ENCODE data around the gene FAM13B.
A peak's percentile ranks its signal among the peaks of the same experiment; 100 is the strongest.

The FAM13B gene

GRCh38 chr5:138068742-138069600, 36.1 kb upstream of the FAM13B start:
- Mint-ChIP-seq H3K4me3 (no peak overlapping the region), H3K27me3 (ENCODE audit: low read depth, poor library complexity) (no peaks in the 10 kb centered on the region), H3K27ac (no peak overlapping the region), H3K9me3 (peaks cover 19% of the 10 kb centered on the region), H3K4me1 (peaks cover 6% of the 10 kb centered on the region), H3K36me3 (ENCODE audit: low read depth) (peaks cover 4% of the 10 kb centered on the region)
- peak; percentile 65 for DNase-seq
- TF ChIP-seq, protein P1, sequence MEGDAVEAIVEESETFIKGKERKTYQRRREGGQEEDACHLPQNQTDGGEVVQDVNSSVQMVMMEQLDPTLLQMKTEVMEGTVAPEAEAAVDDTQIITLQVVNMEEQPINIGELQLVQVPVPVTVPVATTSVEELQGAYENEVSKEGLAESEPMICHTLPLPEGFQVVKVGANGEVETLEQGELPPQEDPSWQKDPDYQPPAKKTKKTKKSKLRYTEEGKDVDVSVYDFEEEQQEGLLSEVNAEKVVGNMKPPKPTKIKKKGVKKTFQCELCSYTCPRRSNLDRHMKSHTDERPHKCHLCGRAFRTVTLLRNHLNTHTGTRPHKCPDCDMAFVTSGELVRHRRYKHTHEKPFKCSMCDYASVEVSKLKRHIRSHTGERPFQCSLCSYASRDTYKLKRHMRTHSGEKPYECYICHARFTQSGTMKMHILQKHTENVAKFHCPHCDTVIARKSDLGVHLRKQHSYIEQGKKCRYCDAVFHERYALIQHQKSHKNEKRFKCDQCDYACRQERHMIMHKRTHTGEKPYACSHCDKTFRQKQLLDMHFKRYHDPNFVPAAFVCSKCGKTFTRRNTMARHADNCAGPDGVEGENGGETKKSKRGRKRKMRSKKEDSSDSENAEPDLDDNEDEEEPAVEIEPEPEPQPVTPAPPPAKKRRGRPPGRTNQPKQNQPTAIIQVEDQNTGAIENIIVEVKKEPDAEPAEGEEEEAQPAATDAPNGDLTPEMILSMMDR (IDR thresholded peaks at IDR 0.05): peak; percentile 44

DNA sequence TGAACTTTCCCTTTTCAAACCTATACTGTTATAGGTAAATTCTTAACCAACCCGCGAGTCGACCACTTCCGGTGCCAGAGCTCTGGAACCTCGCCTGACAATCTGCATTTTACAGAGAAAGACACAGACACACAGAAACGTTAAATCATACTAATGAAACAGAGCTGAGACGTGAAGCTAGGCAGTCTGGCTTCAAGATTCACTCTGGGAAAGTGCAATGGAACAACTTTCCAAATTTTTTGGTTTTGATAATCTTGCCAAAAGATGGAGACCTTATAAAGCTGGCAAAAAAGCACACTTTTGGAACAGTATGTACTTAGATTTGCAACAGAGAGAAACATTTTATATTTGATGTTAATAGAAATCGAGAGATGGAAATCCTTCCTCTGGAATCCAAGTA, 35.1 kb upstream of the FAM13B start:
- H3K27ac Mint-ChIP-seq: no peak overlapping the region
- H3K36me3 Mint-ChIP-seq (ENCODE audit: low read depth): peaks cover 4% of the 10 kb centered on the region
- DNase-seq: no peak
- H3K27me3 Mint-ChIP-seq (ENCODE audit: low read depth, poor library complexity): no peaks in the 10 kb centered on the region
- peaks cover 19% of the 10 kb centered on the region for H3K9me3 Mint-ChIP-seq
- no peak overlapping the region for H3K4me3 Mint-ChIP-seq
- H3K4me1 Mint-ChIP-seq: peaks cover 6% of the 10 kb centered on the region
- TF ChIP-seq, protein P1 (IDR thresholded peaks at IDR 0.05): no peak

GRCh38 chr5:138065102-138065501, 32.2 kb upstream of the FAM13B start:
- Mint-ChIP-seq H3K27ac (peak overlapping the region; percentile 68), H3K4me1 (peaks cover 6% of the 10 kb centered on the region), H3K4me3 (no peak overlapping the region), H3K27me3 (ENCODE audit: low read depth, poor library complexity) (no peaks in the 10 kb centered on the region), H3K9me3 (peaks cover 15% of the 10 kb centered on the region), H3K36me3 (ENCODE audit: low read depth) (peaks cover 4% of the 10 kb centered on the region)
- TF ChIP-seq, protein P1 (IDR thresholded peaks at IDR 0.05): peak; percentile 27
- peak; percentile 8 for DNase-seq

GRCh38 chr5:138064526-138064925, 31.6 kb upstream of the FAM13B start:
- no peaks in the 10 kb centered on the region for H3K36me3 Mint-ChIP-seq (ENCODE audit: low read depth)
- no peak overlapping the region for H3K4me3 Mint-ChIP-seq
- peaks cover 10% of the 10 kb centered on the region for H3K9me3 Mint-ChIP-seq
- DNase-seq: no peak
- TF ChIP-seq, protein P1 (IDR thresholded peaks at IDR 0.05): no peak
- H3K27me3 Mint-ChIP-seq (ENCODE audit: low read depth, poor library complexity): no peaks in the 10 kb centered on the region
- H3K4me1 Mint-ChIP-seq: peaks cover 6% of the 10 kb centered on the region
- no peak overlapping the region for H3K27ac Mint-ChIP-seq

- DNase-seq: no peak
- peak overlapping the region; percentile 36 for H3K27ac Mint-ChIP-seq
- H3K4me1 Mint-ChIP-seq: peaks cover 18% of the 10 kb centered on the region
- H3K36me3 Mint-ChIP-seq (ENCODE audit: low read depth): no peaks in the 10 kb centered on the region
- peaks cover 24% of the 10 kb centered on the region for H3K27me3 Mint-ChIP-seq (ENCODE audit: low read depth, poor library complexity)
- TF ChIP-seq, protein P1 (IDR thresholded peaks at IDR 0.05): no peak
- peak overlapping the region; percentile 34 for H3K4me3 Mint-ChIP-seq
- H3K9me3 Mint-ChIP-seq: no peaks in the 10 kb centered on the region
Measured at GRCh38 chr5:138054847-138055558, 22.1 kb upstream of the FAM13B start.

Data from nephron progenitor cell (in vitro differentiated cells).